ENCODE measurements around the gene CLNK.

Gene CLNK

DNA sequence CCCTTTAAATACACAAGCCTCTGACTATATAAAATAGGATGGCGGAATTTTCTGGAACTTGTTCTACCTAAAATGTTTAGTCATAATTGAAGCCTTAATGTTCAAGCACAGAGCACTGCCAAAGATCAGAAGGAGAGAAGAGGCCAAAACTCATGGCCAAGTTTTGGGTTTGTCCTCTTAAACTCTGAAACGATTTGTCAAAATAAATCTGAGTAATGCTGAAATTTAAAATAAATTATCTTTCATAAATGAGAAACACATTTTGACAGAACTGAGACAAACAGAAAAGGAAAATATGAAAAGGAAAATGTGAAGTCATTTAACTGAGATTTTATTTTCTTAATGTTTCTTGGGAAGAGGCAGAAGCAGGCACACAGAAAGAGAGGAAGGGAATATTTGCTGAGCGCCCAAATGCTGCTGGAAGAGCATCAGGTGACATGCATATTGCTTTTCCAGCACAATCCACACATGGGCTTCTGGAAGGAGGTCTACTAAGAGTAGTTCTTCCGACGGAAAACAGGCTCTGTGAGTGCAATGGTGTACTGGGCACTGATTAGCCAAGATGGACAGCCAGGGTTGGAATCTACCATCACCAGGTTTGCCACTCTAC lies 179.9 kb downstream of the CLNK start:
- no peak for DNase-seq (ENCODE audit: low read depth in 2 of 2)

DNA sequence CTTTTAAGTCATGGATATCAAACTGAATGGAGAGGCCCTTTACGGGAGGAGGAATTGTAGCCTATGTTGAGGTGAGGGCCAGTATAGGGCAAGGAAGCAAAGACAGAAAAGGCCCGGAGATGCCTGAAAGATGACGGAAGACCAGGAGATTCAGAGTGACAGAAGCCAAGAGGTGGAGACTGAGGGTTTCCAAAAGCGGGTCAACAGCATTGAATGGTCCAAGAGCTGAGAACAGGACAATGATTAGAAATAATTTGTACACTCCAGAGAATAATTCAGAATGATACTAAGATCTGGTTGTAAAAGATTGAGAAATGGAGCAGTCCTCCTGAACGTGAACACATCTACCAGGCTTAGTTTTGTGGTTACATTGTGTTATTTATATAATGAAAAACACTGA lies 181.9 kb downstream of the CLNK start:
- no peak for DNase-seq (ENCODE audit: low read depth in 2 of 2)

DNA sequence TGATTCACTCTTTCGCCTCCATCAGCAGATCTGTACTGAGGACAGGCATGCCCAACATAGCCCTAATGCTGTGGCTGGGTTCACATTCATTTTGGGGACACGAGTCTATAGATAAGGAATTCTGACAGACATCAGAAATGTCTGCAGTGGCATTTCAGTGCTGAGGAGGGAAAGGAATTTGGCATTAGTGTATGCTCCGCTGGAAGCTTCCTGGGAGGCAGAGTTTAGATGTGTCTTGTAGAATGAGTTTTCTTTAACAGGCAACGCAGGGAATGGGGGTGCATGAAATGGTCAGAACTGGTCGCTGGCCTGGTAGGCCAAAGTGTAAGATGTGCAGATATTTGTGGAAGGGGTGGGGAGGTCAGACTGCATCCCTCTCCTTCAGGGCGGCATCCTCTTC lies 183.8 kb downstream of the CLNK start:
- DNase-seq (ENCODE audit: low read depth in 2 of 2): no peak

DNA sequence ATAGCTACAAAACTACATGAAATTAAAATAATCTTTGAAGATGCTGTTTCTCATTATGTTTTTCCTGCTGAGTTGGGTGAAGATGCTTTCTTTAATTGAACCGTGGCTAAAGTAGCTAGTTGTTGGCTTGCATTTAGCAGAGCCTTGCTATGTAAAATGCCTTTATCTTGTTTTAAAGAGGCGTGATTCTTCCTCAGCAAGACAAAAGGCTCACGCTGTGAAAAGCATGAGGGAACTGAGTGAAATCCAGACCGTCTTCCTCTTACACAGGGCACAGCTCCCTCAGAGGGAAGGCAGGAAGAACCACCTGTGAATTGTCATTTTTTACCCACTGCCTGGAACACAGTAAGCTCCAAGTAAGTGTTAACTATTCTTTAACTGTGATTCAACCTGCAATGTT lies 188.4 kb downstream of the CLNK start:
- no peak for DNase-seq (ENCODE audit: low read depth in 2 of 2)

DNA sequence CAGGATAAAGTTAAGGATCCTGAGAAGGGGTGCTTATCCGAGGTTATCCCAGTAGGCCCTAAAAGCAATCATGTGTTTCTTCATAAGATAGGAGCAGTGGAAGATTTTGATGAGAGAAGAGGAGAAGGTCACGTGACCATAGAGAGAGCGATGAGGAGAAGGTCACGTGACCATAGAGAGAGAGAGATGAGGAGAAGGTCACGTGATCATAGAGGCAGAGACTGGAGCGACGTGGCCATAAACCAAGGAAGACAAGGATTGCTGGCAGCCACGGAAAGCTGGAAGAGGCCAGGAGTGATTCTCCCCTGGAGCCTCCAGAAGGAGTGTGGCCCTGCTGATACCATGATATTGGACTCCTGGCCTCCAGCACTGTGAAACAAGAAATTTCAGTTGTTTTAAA lies 188.9 kb downstream of the CLNK start:
- DNase-seq (ENCODE audit: low read depth in 2 of 2): no peak

DNA sequence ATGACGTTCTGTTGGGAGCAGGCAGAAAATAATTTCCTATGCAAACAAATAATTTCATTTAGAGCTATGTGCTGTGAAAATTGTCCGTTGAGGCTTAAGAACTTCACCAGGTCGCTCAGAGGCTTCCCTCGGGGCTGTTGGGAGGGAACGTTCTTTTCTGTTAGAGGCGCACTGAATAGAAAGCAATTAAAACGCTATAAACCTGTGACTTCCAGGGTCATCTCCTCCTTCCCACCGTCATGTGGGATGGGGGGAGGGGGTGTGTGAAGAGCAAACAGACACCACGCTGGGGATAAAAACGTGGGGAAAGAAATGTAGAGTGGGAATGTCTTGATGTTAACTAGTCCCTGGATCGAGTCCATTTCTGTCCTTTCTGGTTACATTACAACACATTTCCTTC lies 192.1 kb downstream of the CLNK start:
- no peak for DNase-seq (ENCODE audit: low read depth in 2 of 2)

DNA sequence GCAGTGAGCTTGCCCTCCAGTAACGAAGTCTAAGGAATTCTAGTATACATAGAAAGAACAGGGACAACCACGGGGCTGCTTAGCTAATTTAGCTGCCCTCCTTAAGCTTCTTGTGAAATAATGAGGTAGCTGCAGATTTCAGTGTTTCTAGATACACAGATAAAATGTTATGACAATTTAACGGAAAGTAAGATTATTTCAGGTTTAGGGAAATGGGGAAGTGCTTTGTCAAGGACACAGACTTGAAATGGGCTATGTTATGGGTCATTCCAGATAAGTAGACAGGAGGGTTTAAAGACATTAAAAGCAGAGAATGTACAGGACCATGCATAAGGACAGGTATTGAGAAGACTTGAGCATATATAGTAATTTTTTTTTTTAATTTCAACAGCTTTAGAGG lies 193.2 kb downstream of the CLNK start:
- DNase-seq (ENCODE audit: low read depth in 2 of 2): no peak

DNA sequence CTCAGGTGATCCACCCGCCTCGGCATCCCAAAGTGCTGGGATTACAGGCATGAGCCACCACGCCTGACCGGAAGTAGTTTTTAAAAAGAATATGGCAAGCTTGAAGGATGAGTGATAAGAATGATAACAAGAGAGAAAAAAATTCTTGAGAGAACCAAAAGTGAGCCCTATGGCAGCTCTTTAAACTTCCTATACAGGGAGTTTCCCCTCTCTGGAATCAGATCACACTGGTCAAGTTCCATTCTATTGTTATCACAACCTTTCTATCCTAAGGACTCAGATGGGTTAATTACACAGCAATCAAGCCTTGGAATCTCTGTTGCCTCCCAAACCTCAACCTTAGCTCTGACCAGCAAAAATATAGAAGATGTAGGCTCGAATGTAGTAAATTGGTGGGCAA lies 193.6 kb downstream of the CLNK start:
- no peak for DNase-seq (ENCODE audit: low read depth in 2 of 2)

DNA sequence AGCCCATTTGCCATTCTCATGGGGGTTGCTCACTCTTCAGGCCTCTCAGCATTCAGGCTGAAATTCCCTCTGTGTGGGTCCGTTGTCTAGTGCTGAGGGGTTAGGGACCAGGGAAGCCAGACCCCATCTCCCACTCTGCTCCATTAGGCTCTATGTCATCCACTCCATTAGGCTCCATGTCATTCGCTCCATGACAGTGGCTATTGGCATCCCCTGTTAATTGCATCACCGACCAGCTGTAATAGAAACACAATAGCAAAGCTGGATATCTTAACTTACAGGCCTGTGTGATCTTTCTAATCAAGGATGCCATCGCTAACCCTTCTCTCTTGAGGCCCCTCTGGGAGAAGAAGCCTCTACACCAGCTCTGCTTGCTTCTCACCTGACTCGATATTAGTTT lies 201.7 kb downstream of the CLNK start:
- no peak for DNase-seq (ENCODE audit: low read depth in 2 of 2)

DNA sequence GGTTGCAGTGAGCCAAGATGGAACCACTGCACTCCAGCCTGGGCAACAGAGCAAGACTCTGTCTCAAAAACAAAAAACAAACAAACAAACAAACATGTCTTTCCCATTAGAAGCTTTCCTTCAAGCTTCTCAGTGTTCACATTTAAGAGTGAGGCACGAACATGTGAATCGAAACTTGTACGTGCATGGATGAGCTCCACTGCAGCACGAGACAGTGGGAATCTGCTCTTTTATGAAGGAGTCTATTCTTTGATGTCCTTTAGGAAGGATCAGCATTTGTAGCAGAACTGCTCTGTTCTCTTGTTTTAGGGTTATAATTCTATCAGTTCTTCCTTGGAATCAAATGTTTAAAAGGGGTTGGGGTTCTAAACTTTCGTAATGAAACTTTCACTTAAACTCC lies 204.0 kb downstream of the CLNK start:
- DNase-seq (ENCODE audit: low read depth in 2 of 2): no peak

DNA sequence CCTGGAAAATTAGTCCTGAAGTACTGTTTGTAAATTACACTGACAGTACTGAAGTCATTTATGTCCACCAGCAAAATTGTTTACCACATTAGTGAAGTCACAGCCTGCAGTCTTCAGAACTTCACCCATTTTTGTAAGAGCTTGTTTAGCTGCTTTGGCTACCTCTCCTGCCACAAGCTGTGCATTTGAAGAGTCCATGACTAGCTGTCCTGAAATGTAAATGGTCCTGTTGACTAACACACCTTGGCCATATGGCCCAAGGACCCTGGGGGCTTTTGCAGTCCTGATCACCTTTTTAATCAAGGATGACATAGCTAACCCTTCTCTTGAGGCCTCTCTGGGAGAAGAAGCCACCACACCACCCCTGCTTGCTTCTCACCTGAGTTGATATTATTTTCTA lies 205.9 kb downstream of the CLNK start:
- DNase-seq (ENCODE audit: low read depth in 2 of 2): no peak

DNA sequence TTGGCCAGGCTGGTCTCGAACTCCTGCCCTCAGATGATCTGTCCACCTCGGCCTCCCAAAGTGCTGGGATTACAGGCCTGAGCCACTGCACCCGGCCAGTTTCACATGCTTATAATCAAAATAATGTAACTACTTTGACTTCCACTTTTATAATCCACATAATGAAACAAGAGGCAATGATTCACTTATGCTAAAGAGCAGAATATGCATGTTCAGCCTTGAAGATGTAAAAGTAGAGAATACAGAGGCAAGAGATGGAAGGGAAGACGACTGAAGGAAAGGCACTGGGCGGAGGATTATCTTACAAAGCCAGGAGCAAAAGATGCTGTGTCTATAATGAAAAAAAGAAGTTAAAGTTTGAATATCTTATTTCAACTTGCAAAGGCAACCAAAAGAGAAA lies 214.1 kb downstream of the CLNK start:
- DNase-seq (ENCODE audit: low read depth in 2 of 2): no peak

DNA sequence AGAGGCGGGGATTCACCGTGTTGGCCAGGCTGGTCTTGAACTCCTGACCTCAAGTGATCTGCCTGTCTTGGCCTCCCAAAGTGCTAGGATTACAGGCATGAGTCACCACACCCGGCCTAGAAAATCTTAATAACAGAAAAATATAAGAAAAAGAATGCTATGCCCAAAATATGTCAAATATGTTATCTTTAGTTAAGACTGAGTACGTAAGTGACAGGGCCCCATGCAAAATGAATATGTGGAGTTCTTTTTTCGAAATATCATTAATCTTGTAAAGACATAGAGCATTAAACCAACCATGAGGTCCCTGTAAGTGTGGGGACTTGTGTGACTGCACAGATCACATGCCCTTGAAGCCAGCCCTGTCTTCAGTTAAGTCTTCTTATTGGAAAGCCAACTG lies 218.4 kb downstream of the CLNK start:
- DNase-seq (ENCODE audit: low read depth in 2 of 2): no peak

DNA sequence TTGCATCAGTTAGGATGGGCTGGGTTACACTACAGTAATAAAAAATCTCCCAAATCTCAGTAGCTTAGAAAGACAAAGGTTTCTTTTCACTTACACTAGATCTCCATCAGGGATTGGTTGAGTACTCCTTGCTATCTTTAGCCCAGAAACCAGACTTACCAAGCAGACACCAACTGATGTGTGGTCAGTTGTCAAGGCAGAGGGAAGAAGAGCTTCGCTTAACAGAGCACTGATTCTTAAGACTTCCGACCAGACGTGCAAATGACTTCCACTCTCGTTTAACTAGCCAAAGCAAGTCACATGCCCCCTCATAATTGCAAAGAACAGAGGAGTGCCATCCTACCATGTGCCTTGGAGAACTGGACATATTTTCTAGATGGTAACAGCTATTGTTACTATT lies 221.7 kb downstream of the CLNK start:
- DNase-seq (ENCODE audit: low read depth in 2 of 2): no peak

DNA sequence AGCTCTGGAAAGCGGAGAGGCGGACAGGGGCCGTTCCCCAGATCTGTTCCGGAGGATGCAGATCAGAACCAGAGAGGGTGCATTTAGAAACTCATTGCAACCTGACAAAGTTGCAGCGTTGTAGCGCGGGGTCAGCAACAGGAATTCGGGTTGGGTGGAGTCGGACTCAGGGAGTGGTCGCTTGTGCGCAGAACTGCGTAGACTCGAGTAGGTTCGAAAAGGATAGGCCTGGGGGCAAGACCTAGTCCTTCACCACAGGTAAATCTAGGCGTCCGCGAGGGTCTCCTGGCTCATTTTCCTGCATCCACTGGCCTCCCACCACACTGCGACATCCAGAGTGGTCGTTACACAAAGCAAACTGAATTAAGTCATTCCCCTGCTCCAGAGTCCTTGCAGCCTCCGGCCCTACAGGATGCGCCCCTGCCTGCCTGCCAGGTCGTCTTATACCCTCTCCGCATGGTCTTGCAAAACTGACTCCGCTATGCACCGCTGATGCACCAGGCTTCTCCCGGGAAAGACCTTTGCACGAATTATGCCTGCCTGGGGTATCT lies 222.6 kb downstream of the CLNK start:
- no peak for DNase-seq (ENCODE audit: low read depth in 2 of 2)

DNA sequence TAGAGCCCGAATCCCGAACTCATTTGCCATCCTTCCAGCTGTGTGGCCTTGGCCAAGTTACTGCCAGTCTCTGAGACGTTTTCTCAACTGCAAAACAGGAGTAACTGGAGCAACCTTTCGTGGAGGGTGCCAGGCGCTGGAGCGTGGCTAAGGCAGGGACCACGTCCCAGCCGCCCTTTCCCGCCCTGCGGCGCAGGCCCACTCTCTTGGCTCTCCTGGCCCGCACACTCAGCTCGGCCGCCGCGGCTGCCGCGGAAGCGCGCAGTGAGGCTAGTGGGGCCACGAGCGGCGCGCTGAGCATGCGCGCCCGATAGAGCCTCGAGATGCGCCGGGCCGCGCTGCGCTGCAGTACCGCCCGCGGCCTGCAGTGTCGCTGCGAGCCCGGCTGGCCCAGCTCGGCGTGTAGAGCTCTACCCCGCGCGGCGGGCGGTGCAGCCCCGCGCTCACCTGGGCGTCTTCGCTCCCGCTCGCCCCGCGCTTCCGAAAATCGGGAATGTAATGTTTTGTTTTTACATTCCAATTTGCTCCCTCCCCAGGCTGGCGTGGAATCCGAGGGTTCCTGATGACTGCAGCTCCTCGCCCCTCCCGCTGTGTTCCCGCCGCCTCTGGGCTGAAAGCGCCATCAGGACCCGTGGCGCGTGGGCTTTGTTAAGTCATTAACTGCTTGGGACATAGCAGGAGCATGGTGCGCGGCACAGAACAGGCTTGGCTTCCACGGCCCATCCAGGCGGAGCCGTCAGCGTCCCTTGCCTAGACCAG lies 223.3 kb downstream of the CLNK start:
- peak; percentile 46 to 55 for DNase-seq (ENCODE audit: low read depth in 2 of 2)

DNA sequence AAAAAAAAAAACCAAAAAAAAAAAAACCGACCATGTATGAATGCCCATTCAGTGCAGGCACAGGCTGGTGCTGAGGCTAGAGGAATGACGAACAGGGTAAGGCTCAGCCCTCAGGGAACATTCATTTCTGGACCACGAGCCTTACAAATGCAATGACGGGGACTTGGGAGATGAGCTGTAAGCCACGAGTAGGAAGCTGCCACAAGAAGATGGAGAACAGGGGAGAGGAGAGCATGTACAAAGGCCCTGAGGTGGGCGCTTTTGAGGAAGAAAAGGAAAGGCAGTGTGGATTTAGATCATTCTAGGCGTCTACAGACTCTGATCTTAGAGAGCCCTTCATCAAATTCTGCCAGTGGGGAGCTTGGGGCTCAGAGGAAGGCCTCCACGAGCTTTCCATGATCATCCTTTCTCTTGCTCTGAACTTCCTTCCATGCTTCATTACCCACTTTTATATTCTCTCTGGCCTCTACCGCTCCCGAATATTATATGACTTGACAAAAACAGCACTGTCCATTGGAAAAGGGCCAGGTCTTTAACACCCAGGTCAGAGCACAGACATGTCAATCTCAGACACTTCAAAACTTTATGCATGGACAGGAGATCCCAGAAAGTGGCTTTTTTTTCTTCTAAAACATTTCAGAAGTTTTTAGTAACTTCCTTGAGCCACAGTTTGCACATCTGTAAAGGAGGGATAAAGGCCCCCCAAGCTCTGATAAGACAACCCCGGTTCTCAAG lies 224.1 kb downstream of the CLNK start:
- no peak for DNase-seq (ENCODE audit: low read depth in 2 of 2)

DNA sequence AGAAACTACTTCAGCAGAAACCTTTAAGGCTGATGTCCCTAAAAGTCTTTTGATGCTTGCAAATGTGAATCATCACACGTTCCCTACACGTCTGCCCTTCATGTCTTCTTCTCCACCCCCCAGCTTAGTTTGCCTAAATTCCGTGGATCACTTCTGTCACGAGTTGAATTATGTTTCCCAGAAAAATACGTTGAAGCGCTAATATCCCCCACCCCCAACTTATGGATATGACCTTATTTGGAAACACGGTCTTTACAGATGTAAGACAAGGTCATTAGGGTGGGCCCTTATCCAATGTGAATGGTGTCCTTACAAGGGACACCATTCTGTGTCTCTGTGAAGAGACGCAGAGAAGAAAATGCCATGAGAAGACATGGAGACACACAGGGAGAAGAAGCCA lies 225.3 kb downstream of the CLNK start:
- no peak for DNase-seq (ENCODE audit: low read depth in 2 of 2)

DNA sequence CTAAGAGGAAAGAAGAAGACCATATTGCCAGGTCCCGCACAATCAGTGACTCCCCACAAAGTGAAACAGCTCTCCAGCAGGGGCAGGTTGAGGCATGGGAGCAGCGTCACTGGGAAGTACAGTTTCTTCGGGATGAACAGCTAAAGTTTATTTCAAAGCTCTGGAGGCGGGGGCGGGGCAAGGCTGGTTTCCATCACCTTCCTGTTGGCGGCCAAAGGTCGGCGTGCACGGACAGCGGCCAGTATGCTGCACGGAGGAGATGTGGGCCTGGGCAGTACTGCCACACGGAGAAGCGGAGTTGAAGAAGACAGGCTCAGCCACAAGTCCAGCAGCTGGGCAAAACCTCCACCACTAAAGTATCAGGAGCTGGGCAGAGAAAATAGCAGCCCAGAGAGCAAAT lies 226.4 kb downstream of the CLNK start:
- no peak for DNase-seq (ENCODE audit: low read depth in 2 of 2)

DNA sequence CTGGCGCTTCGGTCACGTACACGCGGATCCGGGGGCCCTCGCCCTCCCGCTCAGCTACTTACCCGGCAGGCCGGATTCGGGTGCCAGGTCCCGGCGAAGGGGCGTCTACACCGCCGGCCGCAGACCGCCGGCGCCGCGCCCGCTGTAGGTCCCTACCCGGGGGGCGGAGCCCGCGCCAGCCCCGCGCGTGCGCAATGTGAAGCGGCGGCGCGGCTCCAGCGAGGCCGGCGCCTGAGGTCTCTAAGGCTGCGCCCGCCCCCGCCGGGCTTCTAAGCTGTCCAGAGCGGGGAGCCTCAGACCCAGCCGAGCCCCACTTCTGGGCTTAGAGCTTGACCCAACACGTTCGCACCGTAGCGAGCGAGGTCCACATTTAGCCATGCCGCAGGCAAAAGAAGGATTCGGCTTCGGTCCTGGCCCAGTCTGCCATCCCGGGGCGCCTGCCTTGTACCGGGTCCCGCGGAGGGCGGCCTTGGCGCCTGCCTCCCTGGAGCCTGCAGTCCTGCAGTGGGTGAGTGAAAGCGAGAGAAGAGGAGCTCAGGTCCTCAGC lies 227.2 kb downstream of the CLNK start, which contains the start of gene ZNF518B:
ZNF518B (minus strand) TSS at position 172 of the 547 bp plus-strand sequence. CDS start 11,098 bp downstream, outside the sequence.
- peak; percentile 53 to 68 for DNase-seq (ENCODE audit: low read depth in 2 of 2)

DNA sequence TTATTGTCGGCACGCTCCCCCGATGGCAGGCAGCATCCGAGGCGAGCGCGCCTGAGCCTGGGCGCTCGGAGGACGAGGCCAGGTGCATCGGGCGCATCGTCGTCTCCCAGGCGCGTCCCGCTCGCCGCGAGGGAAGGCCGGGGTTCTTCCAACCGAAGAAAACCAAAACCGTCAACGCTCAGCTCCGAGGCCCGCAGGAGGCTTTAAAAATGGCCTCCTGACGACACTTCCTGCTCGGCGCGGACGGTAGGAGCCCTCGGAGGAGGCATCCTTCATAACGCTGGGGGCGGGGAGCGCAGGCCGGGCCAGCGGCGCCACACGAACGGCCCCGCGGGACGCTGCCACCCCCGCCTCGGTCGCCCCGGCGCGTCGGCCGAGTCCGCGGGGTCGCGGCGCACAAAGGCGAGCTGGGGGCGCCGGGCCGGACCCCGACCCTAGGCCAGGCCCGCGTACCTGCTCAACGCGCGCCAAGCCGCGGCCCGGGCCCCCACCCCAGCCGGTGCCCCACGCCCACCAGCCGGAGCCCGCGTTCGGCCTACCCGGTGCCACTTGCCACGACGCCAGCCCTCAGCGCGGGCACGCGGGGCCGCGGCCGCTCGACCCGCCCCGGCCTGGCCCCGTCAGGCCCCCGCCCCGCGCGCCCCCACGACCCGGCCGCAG lies 227.8 kb downstream of the CLNK start:
- peak; percentile 26 to 46 for DNase-seq (ENCODE audit: low read depth in 2 of 2)

DNA sequence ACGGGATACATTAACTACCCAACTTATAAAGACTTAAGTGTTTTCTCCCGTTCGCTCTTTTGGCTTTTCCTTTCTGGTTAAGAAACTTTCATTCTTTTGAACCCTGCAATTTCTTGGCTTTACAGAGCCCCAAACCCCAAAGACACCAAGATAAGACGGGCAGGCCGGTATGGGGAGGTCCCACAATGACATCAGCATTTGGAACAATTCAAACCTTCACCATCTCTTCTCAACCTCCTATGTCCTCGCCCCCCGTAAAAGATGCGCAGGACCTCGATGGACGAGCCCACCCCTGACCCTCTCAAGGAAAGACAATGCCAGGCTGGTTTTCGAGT lies 228.3 kb downstream of the CLNK start:
- DNase-seq (ENCODE audit: low read depth in 2 of 2): no peak
